IMR-90 (cell line): ENCODE measurements around the gene PDZD2. TPM values are rescaled to one million over a fixed set of nuclear protein-coding genes. Genes with fewer than 3 reads are reported as not detected.

ENCODE experiments used
- ATAC-seq: fragments of 200-7000 bp; cut with Tn5 transposase; 2 replicates; pipeline ENCODE4 v1.9.1; 2020; ENCODE audit warnings: low read depth, mild to moderate bottlenecking, moderate library complexity
- BruUV-seq: library from RNA; stranded (reverse); fragments of 400-500 nt; replicated peaks from 2 replicates; lab custom pipeline; 2021; lab: Mats Ljungman, UMichigan
- CTCF ChIA-PET: fragments of 300-600 bp; formaldehyde crosslinking; extraction: SDS; loops from one replicate; lab custom pipeline; 2021; ENCODE audit warnings: antibody characterized with exemption; lab: Yijun Ruan, JAX
- POLR2A ChIA-PET: fragments of 300-600 bp; sonication (Branson Sonifier 250); formaldehyde crosslinking; loops from one replicate; lab custom pipeline; 2022; ENCODE audit warnings: antibody characterized with exemption; ENCODE audit not compliant: unreplicated experiment; lab: Charles Lee
- DNase-seq: peaks from one replicate; pipeline ENCODE4 v3.0.0; 2013
- H2AFZ ChIP-seq: replicated peaks from 2 replicates; pipeline ENCODE3; 2013; ENCODE audit warnings: low read length, mild to moderate bottlenecking; ENCODE audit not compliant: poor library complexity
- H2AK5ac ChIP-seq: 2 replicates; pipeline ENCODE4 v1.6.1; 2013; ENCODE audit warnings: low read depth, low read length, inconsistent platforms
- H2AK9ac ChIP-seq: replicated peaks from 2 replicates; pipeline ENCODE3; 2013; ENCODE audit warnings: mild to moderate bottlenecking, low read depth, low read length, moderate library complexity; ENCODE audit not compliant: poor library complexity
- H2BK120ac ChIP-seq: 2 replicates; pipeline ENCODE4 v1.6.1; 2013; ENCODE audit warnings: low read depth, low read length, inconsistent platforms
- H2BK15ac ChIP-seq: 3 replicates; pipeline ENCODE4 v1.6.1; 2013; ENCODE audit warnings: low read depth, low read length, inconsistent platforms
- H2BK20ac ChIP-seq: 2 replicates; pipeline ENCODE4 v1.6.1; 2013; ENCODE audit warnings: low read depth, mild to moderate bottlenecking, inconsistent platforms, low read length, moderate library complexity
- H2BK5ac ChIP-seq: 2 replicates; pipeline ENCODE4 v1.6.1; 2013; ENCODE audit warnings: mild to moderate bottlenecking, low read depth, low read length, inconsistent platforms; ENCODE audit not compliant: poor library complexity, severe bottlenecking
- H3K14ac ChIP-seq: replicated peaks from 2 replicates; pipeline ENCODE4 v1.6.1; 2013; ENCODE audit warnings: low read depth, low read length, inconsistent platforms
- H3K18ac ChIP-seq: 2 replicates; pipeline ENCODE4 v1.6.1; 2013; ENCODE audit warnings: low read depth, low read length, control low read depth
- H3K23ac ChIP-seq: 2 replicates; pipeline ENCODE4 v1.6.1; 2013; ENCODE audit warnings: low read depth, low read length, inconsistent platforms
- H3K27ac ChIP-seq: 2 replicates; pipeline ENCODE4 v1.5.1; 2013; ENCODE audit warnings: mild to moderate bottlenecking, control low read depth, low read length; ENCODE audit not compliant: insufficient read depth
- H3K27me3 ChIP-seq: 2 replicates; pipeline ENCODE4 v1.6.1; 2013; ENCODE audit warnings: low read length; ENCODE audit not compliant: control insufficient read depth, insufficient read depth
- H3K36me3 ChIP-seq: 2 replicates; pipeline ENCODE4 v1.6.1; 2013; ENCODE audit warnings: low read length, mixed read lengths; ENCODE audit not compliant: control insufficient read depth, insufficient read depth
- H3K4ac ChIP-seq: 2 replicates; pipeline ENCODE4 v1.6.1; 2013; ENCODE audit warnings: low read depth, low read length, inconsistent platforms
- H3K4me1 ChIP-seq: 2 replicates; pipeline ENCODE4 v1.6.1; 2013; ENCODE audit warnings: low read length, mixed read lengths; ENCODE audit not compliant: control insufficient read depth, insufficient read depth
- H3K4me2 ChIP-seq: 2 replicates; pipeline ENCODE4 v1.6.1; 2013; ENCODE audit warnings: low read depth, mild to moderate bottlenecking, control low read depth, low read length, moderate library complexity
- H3K4me3 ChIP-seq: 2 replicates; pipeline ENCODE4 v1.5.1; 2013; ENCODE audit warnings: low read depth, mild to moderate bottlenecking, control low read depth, low read length, moderate library complexity; ENCODE audit not compliant: insufficient read depth
- H3K56ac ChIP-seq: 2 replicates; pipeline ENCODE4 v1.6.1; 2013; ENCODE audit warnings: low read length, inconsistent platforms; ENCODE audit not compliant: insufficient read depth; ENCODE audit errors: extremely low read depth
- H3K79me1 ChIP-seq, 2 experiments: 2 replicates each; pipeline ENCODE4 v1.6.1; 2013; ENCODE audit warnings: low read length in 2 of 2, inconsistent platforms in 1 of 2, low read depth in 1 of 2
- H3K9ac ChIP-seq: 2 replicates; pipeline ENCODE4 v1.6.1; 2013; ENCODE audit warnings: low read depth, low read length, control low read depth
- H3K9me1 ChIP-seq: 2 replicates; pipeline ENCODE4 v1.6.1; 2013; ENCODE audit warnings: low read length, inconsistent platforms; ENCODE audit not compliant: insufficient read depth
- H3K9me3 ChIP-seq: 2 replicates; pipeline ENCODE4 v1.6.1; 2013; ENCODE audit warnings: low read length; ENCODE audit not compliant: control insufficient read depth, insufficient read depth
- H4K20me1 ChIP-seq: 2 replicates; pipeline ENCODE4 v1.6.1; 2013; ENCODE audit warnings: low read length, inconsistent platforms; ENCODE audit not compliant: insufficient read depth
- H4K5ac ChIP-seq: 2 replicates; pipeline ENCODE4 v1.6.1; 2013; ENCODE audit warnings: mild to moderate bottlenecking, low read depth, low read length, control low read depth
- H4K8ac ChIP-seq, 2 experiments: 2 replicates each; pipeline ENCODE4 v1.6.1; 2013; ENCODE audit warnings: low read depth in 2 of 2, low read length in 2 of 2, control low read depth in 1 of 2, inconsistent platforms in 1 of 2
- H4K91ac ChIP-seq: 2 replicates; pipeline ENCODE4 v1.6.1; 2013; ENCODE audit warnings: low read depth, low read length, inconsistent platforms; ENCODE audit not compliant: insufficient read depth
- BHLHE40 ChIP-seq: fragments of 150-350 bp; IDR thresholded peaks from 2 replicates; pipeline ENCODE4 v1.6.1; 2016; ENCODE audit warnings: mild to moderate bottlenecking, low read depth, low read length
- MAFK ChIP-seq: IDR thresholded peaks from 2 replicates; pipeline ENCODE4 v1.6.1; 2012; ENCODE audit warnings: low read depth, low read length, improper control_type of control experiment
- MAZ ChIP-seq: IDR thresholded peaks from 2 replicates; pipeline ENCODE4 v1.6.1; 2012; ENCODE audit warnings: low read depth, mild to moderate bottlenecking, low read length, improper control_type of control experiment, moderate library complexity, borderline replicate concordance
- POLR2A ChIP-seq: IDR thresholded peaks from 2 replicates; pipeline ENCODE4 v1.6.1; 2012; ENCODE audit warnings: mild to moderate bottlenecking, low read depth, low read length
- RFX5 ChIP-seq: IDR thresholded peaks from 2 replicates; pipeline ENCODE4 v1.8.0; 2012; ENCODE audit warnings: low read depth, mild to moderate bottlenecking, low read length, moderate library complexity
- SMC3 ChIP-seq: fragments of 150-350 bp; IDR thresholded peaks from 2 replicates; pipeline ENCODE4 v1.6.1; 2016; ENCODE audit warnings: low read depth, mild to moderate bottlenecking, antibody characterized with exemption, low read length, moderate library complexity
- WGBS, 2 experiments: methylation state at CpG; one replicate each; pipeline versions ENCODE4 v1.1.5 to v1.1.7; 2013; ENCODE audit warnings: missing lambda C conversion rate in 2 of 2; ENCODE audit not compliant: insufficient read length in 1 of 2; ENCODE audit errors: extremely low coverage in 2 of 2; 5-methylcytosine and 5-hydroxymethylcytosine counted together
- dilution Hi-C: fragments of 300-500 bp; cut with HindIII; formaldehyde crosslinking; loops from one replicate; pipeline ENCODE4 v1.14.3; 2018; ENCODE audit warnings: low sequenced_read_pairs; ENCODE audit not compliant: unreplicated experiment
- in situ Hi-C: fragments of 300-500 bp; cut with MboI; formaldehyde crosslinking; loops from 3 replicates; pipeline ENCODE4 v1.14.3; 2019; ENCODE audit warnings: low sequenced_read_pairs, inconsistent platforms, mixed read lengths
- intact Hi-C: fragments of 100-400 bp; cut with micrococcal nuclease; formaldehyde crosslinking; loops from 2 replicates; pipeline ENCODE4 v1.10.0; 2022
- polyA plus RNA-seq, 3 experiments: library from polyadenylated mRNA; depleted of rRNA; stranded (reverse); fragments of >200 nt; gene quantifications; 2 replicates each; pipeline ENCODE4 v1.2.3, GENCODE V29; 2012; ENCODE audit warnings: low replicate concordance in 1 of 3
- total RNA-seq: library from RNA; depleted of rRNA; stranded (reverse); fragments of >200 nt; gene quantifications from 2 replicates; pipeline ENCODE4 v1.2.3, GENCODE V29; 2012
- TF ChIP-seq, protein P1 (sequence below): conservative IDR thresholded peaks from 2 replicates; pipeline ENCODE4 v1.5.1; 2012; ENCODE audit warnings: mild to moderate bottlenecking, low read depth, low read length, improper control_type of control experiment
- TF ChIP-seq, protein P2 (sequence below): fragments of 150-350 bp; IDR thresholded peaks from 2 replicates; pipeline ENCODE4 v1.6.1; 2017; ENCODE audit warnings: mild to moderate bottlenecking, antibody characterized with exemption, low read length, low read depth

Gene PDZD2
- total and polyA plus RNA-seq, 2 of the 4 experiments (the other 2 are of a cell fraction): under 0.01 to 0.02 TPM

DNA sequence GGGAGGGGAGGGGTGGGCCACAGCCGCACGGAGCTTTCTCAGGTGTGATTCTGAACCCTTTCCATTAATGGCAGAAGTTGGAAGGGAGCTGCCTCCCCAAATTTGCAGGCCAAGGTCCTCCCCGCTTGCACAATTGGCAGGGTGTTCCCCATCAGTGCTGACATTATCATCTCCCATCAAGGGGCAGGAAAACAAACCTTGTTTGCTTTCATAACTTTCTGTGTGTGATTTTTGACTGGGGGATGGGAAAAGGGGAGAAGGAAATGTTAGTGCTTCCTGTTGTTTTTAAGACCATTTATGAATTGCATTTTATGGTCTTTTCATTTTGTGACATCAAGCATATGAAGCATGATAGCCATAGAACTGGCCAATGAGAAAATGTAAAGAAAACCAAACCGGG lies 292.9 kb downstream of the PDZD2 start:
- POLR2A ChIA-PET: no interaction called here
- H3K27ac ChIP-seq: no peak overlapping the region
- no peak for ATAC-seq
- 10% methylated on average over 2 of the region's 4 CpGs; no CpG with 5 or more reads in 1 of the 2 experiments for WGBS, 2 experiments
- intact Hi-C loops (no loop called here), in situ Hi-C loops (no loop called here), dilution Hi-C loops (no loop called here)
- H3K9me1 ChIP-seq: no peaks in the 10 kb centered on the region
- no peak overlapping the region for H3K9ac ChIP-seq
- H3K4me3 ChIP-seq: no peak overlapping the region
- no peak overlapping the region for H4K5ac ChIP-seq
- H3K4me2 ChIP-seq: no peak overlapping the region
- H3K14ac ChIP-seq: no peak overlapping the region
- no peak overlapping the region for H3K4ac ChIP-seq
- H2BK15ac ChIP-seq: no peak overlapping the region
- CTCF ChIA-PET: interaction anchor here (1.1 kb wide), 1 partner anchor 145 kb away, joined by 6 read pairs; no protein-coding TSS in a partner anchor
- H3K4me1 ChIP-seq: no peaks in the 10 kb centered on the region
- H2AK5ac ChIP-seq: no peak overlapping the region
- no peak for DNase-seq
- no peak overlapping the region for H4K8ac ChIP-seq
- no peak overlapping the region for H4K91ac ChIP-seq
- H3K9me3 ChIP-seq: no peaks in the 10 kb centered on the region
- H3K56ac ChIP-seq: no peak overlapping the region
- no peak overlapping the region for H2AK9ac ChIP-seq
- no peak overlapping the region for H2AFZ ChIP-seq
- no peak overlapping the region for H3K18ac ChIP-seq
- H3K79me1 ChIP-seq: no peaks in the 10 kb centered on the region
- H4K20me1 ChIP-seq: no peaks in the 10 kb centered on the region
- BruUV-seq: no TSS peak
- H3K36me3 ChIP-seq: no peaks in the 10 kb centered on the region
- TF ChIP-seq POLR2A: no peak
- TF ChIP-seq RFX5: no peak
- no peak for TF ChIP-seq SMC3
- TF ChIP-seq, protein P1, sequence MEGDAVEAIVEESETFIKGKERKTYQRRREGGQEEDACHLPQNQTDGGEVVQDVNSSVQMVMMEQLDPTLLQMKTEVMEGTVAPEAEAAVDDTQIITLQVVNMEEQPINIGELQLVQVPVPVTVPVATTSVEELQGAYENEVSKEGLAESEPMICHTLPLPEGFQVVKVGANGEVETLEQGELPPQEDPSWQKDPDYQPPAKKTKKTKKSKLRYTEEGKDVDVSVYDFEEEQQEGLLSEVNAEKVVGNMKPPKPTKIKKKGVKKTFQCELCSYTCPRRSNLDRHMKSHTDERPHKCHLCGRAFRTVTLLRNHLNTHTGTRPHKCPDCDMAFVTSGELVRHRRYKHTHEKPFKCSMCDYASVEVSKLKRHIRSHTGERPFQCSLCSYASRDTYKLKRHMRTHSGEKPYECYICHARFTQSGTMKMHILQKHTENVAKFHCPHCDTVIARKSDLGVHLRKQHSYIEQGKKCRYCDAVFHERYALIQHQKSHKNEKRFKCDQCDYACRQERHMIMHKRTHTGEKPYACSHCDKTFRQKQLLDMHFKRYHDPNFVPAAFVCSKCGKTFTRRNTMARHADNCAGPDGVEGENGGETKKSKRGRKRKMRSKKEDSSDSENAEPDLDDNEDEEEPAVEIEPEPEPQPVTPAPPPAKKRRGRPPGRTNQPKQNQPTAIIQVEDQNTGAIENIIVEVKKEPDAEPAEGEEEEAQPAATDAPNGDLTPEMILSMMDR: no peak
- no peak for TF ChIP-seq MAFK
- TF ChIP-seq MAZ: no peak
- TF ChIP-seq BHLHE40: no peak
- TF ChIP-seq, protein P2, sequence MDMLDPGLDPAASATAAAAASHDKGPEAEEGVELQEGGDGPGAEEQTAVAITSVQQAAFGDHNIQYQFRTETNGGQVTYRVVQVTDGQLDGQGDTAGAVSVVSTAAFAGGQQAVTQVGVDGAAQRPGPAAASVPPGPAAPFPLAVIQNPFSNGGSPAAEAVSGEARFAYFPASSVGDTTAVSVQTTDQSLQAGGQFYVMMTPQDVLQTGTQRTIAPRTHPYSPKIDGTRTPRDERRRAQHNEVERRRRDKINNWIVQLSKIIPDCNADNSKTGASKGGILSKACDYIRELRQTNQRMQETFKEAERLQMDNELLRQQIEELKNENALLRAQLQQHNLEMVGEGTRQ: no peak
- H2BK5ac ChIP-seq: no peak overlapping the region
- no peak overlapping the region for H2BK120ac ChIP-seq
- H3K27me3 ChIP-seq: peaks cover 26% of the 10 kb centered on the region
- H2BK20ac ChIP-seq: no peak overlapping the region
- no peak overlapping the region for H3K23ac ChIP-seq
